HG03354 (cell line): ENCODE measurements around the gene KATNBL1.
"Not testable (repeated sequence)": the region's sequence is repeated elsewhere in the genome, so short reads cannot be mapped to it uniquely, and the experiment has no call there.

Experiments used
- ATAC-seq: cut with Tn5 transposase; IDR thresholded peaks from one replicate; pipeline ENCODE4 v1.9.1; 2021; ENCODE audit warnings: mild to moderate bottlenecking; ENCODE audit not compliant: unreplicated experiment, poor library complexity, severe bottlenecking

Gene KATNBL1

GRCh38 chr15:34206011-34206410 lies 3.9 kb downstream of the KATNBL1 start:
- ATAC-seq = no peak

- ATAC-seq = no peak
Measured at GRCh38 chr15:34203936-34204335, 6.0 kb downstream of the KATNBL1 start.

- no peak for ATAC-seq
Measured at GRCh38 chr15:34203305-34203704, 6.6 kb downstream of the KATNBL1 start.

DNA sequence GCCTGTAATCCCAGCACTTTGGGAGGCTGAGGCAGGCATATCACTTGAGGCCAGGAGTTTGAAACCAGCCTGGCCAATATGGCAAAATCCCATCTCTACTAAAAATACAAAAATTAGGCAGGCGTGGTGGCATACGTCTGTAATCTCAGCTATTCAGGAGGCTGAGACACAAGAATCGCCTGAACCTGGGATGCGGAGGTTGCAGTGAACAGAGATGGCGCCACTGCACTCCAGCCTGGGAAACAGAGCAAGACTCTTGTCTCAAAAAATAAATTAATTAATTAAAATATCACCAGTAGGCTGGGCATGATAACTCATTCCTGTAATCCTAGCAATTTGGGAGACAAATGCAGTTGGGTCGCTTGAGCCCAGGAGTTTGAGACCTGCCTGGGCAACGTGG lies 16.6 kb downstream of the KATNBL1 start:
- not testable (repeated sequence) for ATAC-seq

- ATAC-seq = no peak
Measured at GRCh38 chr15:34188711-34189110, 21.2 kb downstream of the KATNBL1 start.

DNA sequence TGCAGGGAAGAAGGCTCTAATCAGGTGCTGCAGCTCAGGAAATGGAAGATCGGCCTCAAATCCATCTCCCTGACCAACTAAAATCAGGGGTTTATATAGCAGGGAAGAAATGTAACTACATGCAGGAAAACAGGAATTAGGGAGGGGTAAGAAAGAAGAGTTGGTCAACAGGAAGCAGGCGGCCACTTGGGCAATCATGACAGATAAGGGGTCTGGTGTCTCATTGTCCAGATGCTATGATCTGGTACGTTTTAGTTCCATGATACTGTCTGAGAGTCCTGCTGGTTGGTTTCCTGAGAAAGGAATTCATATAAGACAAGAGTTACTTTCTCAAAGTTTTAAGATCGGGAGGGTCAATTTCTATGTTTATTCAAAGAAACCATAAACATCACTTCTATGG lies 24.2 kb downstream of the KATNBL1 start:
- ATAC-seq = no peak

- ATAC-seq = no peak
Measured at GRCh38 chr15:34182942-34183341, 27.0 kb downstream of the KATNBL1 start.

GRCh38 chr15:34179234-34179633 lies 30.7 kb downstream of the KATNBL1 start:
- ATAC-seq = no peak

DNA sequence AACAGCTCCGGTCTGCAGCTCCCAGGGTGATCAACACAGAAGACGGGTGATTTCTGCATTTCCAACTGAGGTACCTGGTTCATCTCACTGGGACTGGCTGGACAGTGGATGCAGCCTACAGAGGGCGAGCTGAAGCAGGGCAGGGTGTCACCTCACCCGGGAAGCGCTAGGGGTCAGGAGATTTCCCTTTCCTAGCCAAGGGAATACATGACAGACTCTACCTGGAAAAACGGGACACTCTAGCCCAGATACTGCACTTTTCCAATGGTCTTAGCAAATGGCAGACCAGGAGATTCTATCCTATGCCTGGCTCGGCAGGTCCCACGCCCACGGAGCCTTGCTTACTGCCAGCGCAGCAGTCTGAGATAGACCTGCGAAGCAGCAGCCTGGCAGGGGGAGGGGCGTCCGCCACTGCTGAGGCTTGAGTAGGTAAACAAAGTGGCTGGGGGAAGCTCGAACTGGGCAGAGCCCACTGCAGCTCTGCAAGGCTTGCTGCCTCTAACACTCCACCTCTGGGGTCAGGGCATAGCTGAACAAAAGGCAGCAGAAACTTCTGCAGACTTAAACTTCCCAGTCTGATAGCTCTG lies 43.8 kb downstream of the KATNBL1 start:
- not testable (repeated sequence) for ATAC-seq

GRCh38 chr15:34161329-34161963 lies 48.5 kb downstream of the KATNBL1 start:
- ATAC-seq = no peak

GRCh38 chr15:34160735-34161134 lies 49.2 kb downstream of the KATNBL1 start:
- no peak for ATAC-seq

DNA sequence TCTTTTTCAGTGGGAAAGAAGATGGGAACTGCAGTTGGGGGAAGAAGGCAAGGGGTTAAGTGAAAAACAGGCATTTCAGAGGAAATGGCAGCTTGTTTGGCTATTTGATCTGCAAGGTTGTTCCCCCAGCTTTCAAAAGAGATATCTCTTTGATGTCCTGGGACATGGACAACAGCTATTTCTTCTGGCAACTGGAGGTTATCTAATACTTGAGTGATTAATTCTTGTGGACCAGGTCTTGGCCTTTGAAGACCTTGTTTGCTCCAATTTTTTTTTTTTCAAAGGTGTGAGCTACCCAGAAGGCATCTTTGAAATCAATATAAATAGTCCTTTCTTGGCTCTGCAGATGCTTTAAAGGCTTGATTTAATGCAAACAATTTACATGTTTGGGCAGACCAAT lies 51.5 kb downstream of the KATNBL1 start:
- no peak for ATAC-seq

- ATAC-seq = no peak
Measured at GRCh38 chr15:34155859-34156258, 54.0 kb downstream of the KATNBL1 start.

GRCh38 chr15:34154725-34155204 lies 55.1 kb downstream of the KATNBL1 start:
- ATAC-seq = no peak

DNA sequence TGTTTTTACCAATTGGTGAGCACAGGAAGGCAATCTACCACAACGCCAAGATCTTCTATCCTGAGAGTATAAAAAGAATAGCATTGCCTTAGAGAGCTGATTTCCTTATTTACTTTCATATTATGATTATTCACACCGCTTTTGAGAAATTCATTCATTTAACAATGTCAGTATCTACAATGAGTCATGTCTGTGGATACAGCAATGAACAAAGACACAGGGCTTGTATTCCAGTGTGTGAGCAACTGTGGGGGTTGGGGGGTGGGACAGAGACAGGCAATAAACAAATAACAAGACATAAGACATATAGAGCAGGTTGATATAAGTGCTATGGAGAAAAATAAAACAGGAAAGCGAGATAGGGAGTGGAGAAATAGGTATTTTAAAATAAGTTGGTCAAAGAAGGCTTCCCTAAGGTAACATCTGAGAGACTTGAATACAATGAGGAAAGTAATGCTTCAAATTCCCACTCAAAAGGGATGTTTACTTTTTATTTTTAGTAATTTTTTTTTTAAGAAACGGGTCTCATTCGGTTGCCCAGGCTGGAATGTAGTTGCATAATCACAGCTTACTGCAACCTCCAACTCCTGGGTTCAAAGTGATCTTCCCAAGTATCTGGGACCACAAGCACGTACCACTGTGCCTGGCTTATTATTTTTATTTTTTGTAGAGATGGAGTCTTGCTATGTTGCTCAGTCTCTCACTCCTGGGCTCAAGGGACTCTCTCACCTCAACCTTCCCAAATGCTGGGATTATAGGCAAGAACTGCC lies 62.3 kb downstream of the KATNBL1 start:
- no peak for ATAC-seq

DNA sequence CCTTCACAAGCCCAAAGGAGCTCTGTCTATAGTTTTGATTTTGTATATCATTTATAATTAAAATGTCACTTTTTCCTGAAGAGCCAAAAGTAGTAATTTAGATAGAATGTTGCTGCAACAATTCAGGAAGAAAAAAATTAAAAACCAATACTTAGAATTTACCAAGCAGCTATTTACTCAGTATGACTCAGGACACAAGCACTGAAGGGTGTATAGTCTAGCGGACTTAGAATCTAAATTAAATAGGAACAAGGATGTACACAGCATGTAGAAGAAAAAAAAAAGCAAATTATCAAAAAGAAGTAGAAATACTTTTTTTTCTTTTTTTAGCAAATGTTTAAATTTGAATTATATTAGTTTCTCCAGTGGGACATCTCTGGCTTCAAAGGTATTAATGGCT lies 76.4 kb downstream of the KATNBL1 start:
- ATAC-seq = no peak

- ATAC-seq = no peak
Measured at GRCh38 chr15:34132881-34133280, 77.0 kb downstream of the KATNBL1 start.

DNA sequence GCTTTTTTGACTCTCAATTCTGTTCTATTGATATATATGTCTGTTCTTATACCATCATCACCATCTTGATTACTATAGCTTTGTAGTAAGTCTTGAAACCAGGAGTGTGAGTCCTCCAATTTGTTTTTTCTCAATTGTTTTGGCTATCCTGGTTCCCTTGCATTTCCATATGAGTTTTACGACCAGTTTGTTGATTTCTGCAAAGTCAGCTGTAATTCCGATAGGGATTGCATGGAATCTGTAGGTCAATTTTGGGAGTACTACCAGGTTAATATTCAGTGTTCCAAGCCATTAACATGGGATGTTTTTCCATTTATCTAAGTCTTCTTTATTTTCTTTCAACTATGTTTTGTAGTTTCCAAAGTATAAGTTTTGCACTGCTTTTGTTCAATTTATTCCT lies 81.0 kb downstream of the KATNBL1 start:
- ATAC-seq = no peak

DNA sequence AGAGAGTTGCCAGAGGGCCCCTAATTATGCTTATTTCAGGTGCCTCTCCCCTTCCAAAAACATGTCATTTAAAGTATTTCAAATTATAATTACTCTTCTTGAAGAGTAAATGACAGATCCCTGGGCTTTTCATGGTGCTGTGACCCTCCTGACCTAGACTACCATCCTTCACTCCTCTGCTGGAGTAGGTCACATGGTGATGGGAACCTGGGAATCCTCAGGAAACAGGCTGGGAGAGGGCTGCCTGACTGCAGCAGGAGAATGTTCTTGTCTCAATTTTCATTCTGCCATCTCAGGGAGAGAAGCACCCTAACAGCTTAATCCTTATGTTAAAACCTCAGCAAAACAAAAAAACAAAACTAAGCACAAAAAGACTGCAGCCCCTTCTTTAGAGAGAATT lies 83.4 kb downstream of the KATNBL1 start:
- ATAC-seq = no peak

GRCh38 chr15:34125945-34126344 lies 84.0 kb downstream of the KATNBL1 start:
- no peak for ATAC-seq

DNA sequence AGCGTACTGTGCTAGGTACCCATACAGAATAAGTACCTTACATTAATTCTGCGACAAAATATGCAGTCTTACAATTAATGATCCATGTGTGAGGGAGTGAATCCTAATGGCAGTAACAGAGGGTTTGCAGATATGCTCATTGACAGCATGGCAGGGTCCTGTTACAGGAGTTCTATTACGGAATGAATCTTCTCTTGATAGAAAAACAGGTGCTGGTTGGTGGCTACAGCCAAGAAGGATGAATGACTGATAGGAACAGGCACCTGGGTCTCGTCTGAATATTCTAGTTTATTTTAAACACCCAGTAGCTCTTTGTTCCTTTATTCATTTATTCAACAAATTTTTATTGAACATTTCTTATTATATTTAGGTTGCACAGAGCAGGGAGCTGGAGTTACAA lies 85.2 kb downstream of the KATNBL1 start:
- no peak for ATAC-seq
